GM18508 (cell line): Measurements from ENCODE around the gene PCBP4.

Experiments
- ATAC-seq: cut with Tn5 transposase; IDR thresholded peaks from one replicate; pipeline ENCODE4 v1.9.1; 2021; ENCODE audit warnings: moderate number of reproducible peaks; ENCODE audit not compliant: insufficient read depth, unreplicated experiment

PCBP4 gene

GRCh38 chr3:51942603-51943450, 24.4 kb downstream of the PCBP4 start:
- ATAC-seq, result no peak

- ATAC-seq, result peak; percentile 80
These were observed 25.3 kb downstream of the PCBP4 start, which contains the start of the genes PARP3 and RRP9 for GRCh38 chr3:51941798-51942602. Gene PARP3 (plus strand): TSS chr3:51942363. CDS start chr3:51943356, 993 bp downstream. Gene RRP9 (minus strand): TSS chr3:51941904. CDS start chr3:51941867, 37 bp downstream.

- ATAC-seq, result no peak
These were observed 25.8 kb downstream of the PCBP4 start for GRCh38 chr3:51941463-51941797.

GRCh38 chr3:51940648-51941462, 26.4 kb downstream of the PCBP4 start:
- ATAC-seq, result no peak

- ATAC-seq, result no peak
These were observed 28.4 kb downstream of the PCBP4 start for GRCh38 chr3:51938780-51939425.

- ATAC-seq, result no peak
These were observed 29.4 kb downstream of the PCBP4 start for GRCh38 chr3:51937611-51938450.

GRCh38 chr3:51937014-51937413, 30.2 kb downstream of the PCBP4 start:
- no peak for ATAC-seq

- no peak for ATAC-seq
These were observed 31.1 kb downstream of the PCBP4 start for GRCh38 chr3:51935886-51936755.

- no peak for ATAC-seq
These were observed 32.0 kb downstream of the PCBP4 start for GRCh38 chr3:51934991-51935885.

- ATAC-seq, result no peak
These were observed 33.0 kb downstream of the PCBP4 start for GRCh38 chr3:51934139-51934850.

GRCh38 chr3:51933471-51934138, 33.6 kb downstream of the PCBP4 start:
- no peak for ATAC-seq

- ATAC-seq, result no peak
These were observed 34.5 kb downstream of the PCBP4 start for GRCh38 chr3:51932471-51933370.

GRCh38 chr3:51931756-51932155, 35.5 kb downstream of the PCBP4 start:
- ATAC-seq, result no peak

- no peak for ATAC-seq
These were observed 36.8 kb downstream of the PCBP4 start for GRCh38 chr3:51930439-51930838.

GRCh38 chr3:51929420-51930003, 37.7 kb downstream of the PCBP4 start:
- ATAC-seq, result no peak
